Progenitor cell of endocrine pancreas (in vitro differentiated cells): ENCODE data around the gene MARCHF3. TPM values are rescaled to one million over a fixed set of nuclear protein-coding genes. Genes with fewer than 3 reads are reported as not detected.

ENCODE experiments used
- DNase-seq: peaks from one replicate; pipeline ENCODE4 v3.0.0; 2021; ENCODE audit warnings: low spot score; ENCODE audit not compliant: unreplicated experiment
- H3K27ac Mint-ChIP-seq: 2 replicates; pipeline ENCODE4 v1.8.0; 2021; ENCODE audit warnings: mild to moderate bottlenecking, moderate library complexity, mixed read lengths
- H3K27me3 Mint-ChIP-seq: 2 replicates; pipeline ENCODE4 v1.8.0; 2021; ENCODE audit warnings: mixed read lengths
- H3K36me3 Mint-ChIP-seq: 2 replicates; pipeline ENCODE4 v1.8.0; 2022; ENCODE audit warnings: mixed read lengths; ENCODE audit not compliant: insufficient read depth
- H3K4me1 Mint-ChIP-seq: 2 replicates; pipeline ENCODE4 v1.8.0; 2021; ENCODE audit warnings: low read depth, mixed read lengths
- H3K4me3 Mint-ChIP-seq: 2 replicates; pipeline ENCODE4 v1.8.0; 2021; ENCODE audit warnings: low read depth, mild to moderate bottlenecking, moderate library complexity, mixed read lengths
- H3K9me3 Mint-ChIP-seq: 2 replicates; pipeline ENCODE4 v1.8.0; 2021; ENCODE audit warnings: low read depth, mixed read lengths
- CTCF ChIP-seq: fragments of 200-600 bp; sonication (generic); IDR thresholded peaks from one replicate; pipeline ENCODE4 v1.5.0; 2021; ENCODE audit warnings: antibody characterized with exemption, mild to moderate bottlenecking; ENCODE audit not compliant: unreplicated experiment
- total RNA-seq: library from RNA; stranded (reverse); gene quantifications from 2 replicates; pipeline ENCODE4 v1.2.1, GENCODE V29; 2021

The MARCHF3 gene
- total RNA-seq, 1 donor from 2014 or later = 11.6 TPM

GRCh38 chr5:126872561-126873354 is 157.6 kb downstream of the MARCHF3 start:
- Mint-ChIP-seq H3K4me1 (peaks cover 34% of the 10 kb centered on the region), H3K9me3 (no peaks in the 10 kb centered on the region), H3K27me3 (peaks cover 3% of the 10 kb centered on the region), H3K36me3 (peaks cover 5% of the 10 kb centered on the region), H3K4me3 (no peak overlapping the region), H3K27ac (no peak overlapping the region)
- no peak for TF ChIP-seq CTCF
- no peak for DNase-seq

DNA sequence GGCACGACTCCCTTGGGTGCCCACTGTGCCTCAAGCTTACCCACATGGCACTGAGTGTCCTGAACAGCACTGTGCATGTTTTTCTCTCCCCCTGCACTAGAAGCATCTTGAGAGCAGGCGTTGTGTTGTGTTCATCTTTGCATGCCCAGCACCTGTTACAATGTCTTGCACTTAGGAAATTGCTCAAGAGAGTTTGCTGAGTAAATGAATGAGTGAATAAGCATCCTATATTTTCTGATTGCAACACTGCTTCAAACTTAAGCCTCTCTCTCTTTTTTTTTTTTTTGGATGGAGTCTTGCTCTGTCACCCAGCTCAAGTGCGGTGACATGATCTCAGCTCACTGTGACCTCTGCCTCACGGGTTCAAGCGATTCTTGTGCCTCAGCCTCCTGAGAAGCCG is 158.9 kb downstream of the MARCHF3 start:
- H3K4me3 Mint-ChIP-seq = no peak overlapping the region
- H3K4me1 Mint-ChIP-seq = peaks cover 26% of the 10 kb centered on the region
- DNase-seq = no peak
- no peak overlapping the region for H3K27ac Mint-ChIP-seq
- H3K9me3 Mint-ChIP-seq = no peaks in the 10 kb centered on the region
- no peak for TF ChIP-seq CTCF
- H3K36me3 Mint-ChIP-seq = peaks cover 6% of the 10 kb centered on the region
- peaks cover 3% of the 10 kb centered on the region for H3K27me3 Mint-ChIP-seq

DNA sequence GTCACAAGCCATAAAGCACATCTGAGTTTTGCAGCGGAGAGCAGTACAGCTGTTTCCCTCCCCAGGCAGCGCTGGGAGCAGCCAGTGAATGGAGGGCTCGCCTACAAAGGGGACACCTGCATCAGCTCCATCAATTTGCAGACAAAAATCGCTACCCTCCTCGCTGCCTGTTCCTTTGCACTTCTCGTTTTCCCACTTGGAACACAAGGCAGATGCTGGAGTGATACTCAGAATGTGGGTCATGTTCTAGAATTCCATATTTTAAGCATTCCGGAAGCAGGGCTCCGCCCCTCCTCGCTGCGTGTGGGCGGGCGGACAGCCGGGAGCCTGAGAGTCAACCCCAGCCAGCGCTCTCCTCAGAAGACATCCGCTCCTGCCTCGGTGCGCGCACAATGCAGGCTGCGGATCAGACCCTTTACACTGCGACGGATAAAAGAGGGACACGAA is 161.3 kb downstream of the MARCHF3 start:
- Mint-ChIP-seq H3K4me1 (peaks cover 13% of the 10 kb centered on the region), H3K27me3 (peaks cover 3% of the 10 kb centered on the region), H3K27ac (no peak overlapping the region), H3K9me3 (no peaks in the 10 kb centered on the region), H3K4me3 (peak overlapping the region; percentile 54), H3K36me3 (peaks cover 4% of the 10 kb centered on the region)
- no peak for DNase-seq
- TF ChIP-seq CTCF = no peak

DNA sequence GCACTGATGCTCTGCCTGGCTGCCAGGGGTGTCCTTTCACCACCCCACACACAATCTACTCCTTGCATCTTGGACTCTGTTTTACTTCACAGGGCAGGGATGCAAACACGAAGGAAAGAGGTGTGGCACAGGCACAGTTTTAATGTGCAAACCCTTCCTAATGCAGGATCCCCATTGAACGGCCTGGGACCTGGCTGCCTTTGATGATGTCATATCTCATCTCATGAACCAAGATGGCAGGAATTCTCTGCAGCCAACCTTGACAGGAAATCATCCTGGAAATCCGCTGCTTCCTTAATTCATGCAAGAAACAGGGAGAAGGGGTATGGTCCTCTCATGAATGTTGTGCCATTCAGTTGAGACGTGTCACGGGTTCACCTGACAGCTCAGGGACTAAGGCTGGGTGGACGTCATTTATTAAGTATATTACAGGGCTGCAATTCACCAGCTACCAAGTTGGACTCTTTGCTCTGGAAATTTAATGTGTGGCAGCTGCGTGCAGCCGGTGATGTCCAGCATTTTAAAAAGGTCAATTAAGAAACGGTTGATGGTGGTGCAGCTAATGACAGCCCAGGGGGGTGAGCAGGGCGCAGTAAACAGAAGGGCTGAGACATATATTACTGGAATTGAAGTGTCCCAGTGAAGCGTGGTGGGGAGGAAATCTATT is 161.9 kb downstream of the MARCHF3 start:
- DNase-seq = no peak
- peaks cover 3% of the 10 kb centered on the region for H3K27me3 Mint-ChIP-seq
- no peak for TF ChIP-seq CTCF
- peaks cover 13% of the 10 kb centered on the region for H3K4me1 Mint-ChIP-seq
- peaks cover 4% of the 10 kb centered on the region for H3K36me3 Mint-ChIP-seq
- no peaks in the 10 kb centered on the region for H3K9me3 Mint-ChIP-seq
- no peak overlapping the region for H3K27ac Mint-ChIP-seq
- H3K4me3 Mint-ChIP-seq = peak overlapping the region; percentile 54

GRCh38 chr5:126866851-126867636 is 163.3 kb downstream of the MARCHF3 start:
- DNase-seq = no peak
- H3K36me3 Mint-ChIP-seq = peaks cover 3% of the 10 kb centered on the region
- no peak for TF ChIP-seq CTCF
- no peak overlapping the region for H3K4me3 Mint-ChIP-seq
- H3K9me3 Mint-ChIP-seq = no peaks in the 10 kb centered on the region
- peaks cover 3% of the 10 kb centered on the region for H3K27me3 Mint-ChIP-seq
- no peak overlapping the region for H3K27ac Mint-ChIP-seq
- H3K4me1 Mint-ChIP-seq = peaks cover 13% of the 10 kb centered on the region
